ENCODE measurements around the gene RNF145.

RNF145 gene

GRCh38 chr5:159223469-159223868, 14.1 kb upstream of the RNF145 start:
- no peak for DNase-seq

- DNase-seq: no peak
Measured at GRCh38 chr5:159220206-159220605, 10.9 kb upstream of the RNF145 start.

GRCh38 chr5:159218595-159219023, 9.3 kb upstream of the RNF145 start:
- no peak for DNase-seq

- no peak for DNase-seq
Measured at GRCh38 chr5:159217236-159217635, 7.9 kb upstream of the RNF145 start.

DNA sequence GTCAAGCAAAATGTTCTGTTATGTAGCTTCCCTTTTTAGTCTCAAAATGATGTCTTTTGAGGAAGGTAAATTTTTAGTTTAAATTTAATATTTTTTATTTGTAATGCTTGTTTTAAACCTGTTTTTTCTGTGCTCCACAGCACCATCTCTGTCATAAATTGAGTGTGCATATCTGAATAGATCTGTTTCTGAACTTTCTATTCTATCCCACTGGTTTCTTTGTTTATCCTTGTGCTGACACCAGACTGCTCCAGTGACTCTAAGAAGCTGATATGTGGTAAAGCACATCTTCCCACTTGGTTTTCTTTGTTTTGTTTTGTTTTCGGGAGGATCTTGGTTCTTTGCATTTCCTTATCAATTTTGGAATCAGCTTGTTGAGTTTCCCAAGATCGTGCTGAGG, 7.1 kb upstream of the RNF145 start:
- no peak for DNase-seq

- no peak for DNase-seq
Measured at GRCh38 chr5:159215886-159216285, 6.5 kb upstream of the RNF145 start.

DNA sequence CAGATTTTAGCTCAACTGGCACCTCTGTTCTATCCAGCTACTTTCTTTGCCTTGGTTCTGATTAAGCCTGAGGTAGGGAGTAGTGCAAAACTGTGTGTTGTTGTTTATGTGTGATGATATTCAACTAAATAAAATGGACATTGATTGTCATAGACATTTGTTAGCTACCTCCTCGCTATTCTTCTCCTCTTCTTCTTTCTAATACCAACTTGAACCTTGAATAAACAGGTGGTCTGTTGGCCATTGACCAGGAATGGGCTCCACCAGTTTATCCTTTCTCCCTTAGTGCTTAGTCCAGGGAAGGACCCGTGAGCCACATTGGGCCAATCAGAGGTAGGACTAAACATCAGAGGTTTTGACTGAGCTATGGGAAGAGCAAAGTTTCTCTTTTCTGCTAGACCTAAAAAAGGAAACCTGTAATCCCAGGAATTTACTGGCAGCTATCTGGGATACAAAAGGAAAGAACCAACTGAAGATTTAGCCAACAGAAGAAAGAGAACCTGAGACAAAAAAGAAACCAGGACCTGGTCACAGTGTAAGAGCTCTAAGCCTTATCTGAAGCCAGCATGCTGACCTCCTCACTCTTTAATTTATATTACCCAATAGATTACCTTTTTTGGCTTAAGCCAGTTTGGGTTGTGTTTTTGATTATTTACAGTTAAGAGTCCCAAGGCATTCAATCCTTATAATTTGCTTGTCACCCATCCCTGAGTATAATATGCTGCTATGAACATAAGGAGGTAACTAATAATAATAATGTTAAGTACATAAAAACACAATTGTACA, 5.3 kb upstream of the RNF145 start:
- no peak for DNase-seq

DNA sequence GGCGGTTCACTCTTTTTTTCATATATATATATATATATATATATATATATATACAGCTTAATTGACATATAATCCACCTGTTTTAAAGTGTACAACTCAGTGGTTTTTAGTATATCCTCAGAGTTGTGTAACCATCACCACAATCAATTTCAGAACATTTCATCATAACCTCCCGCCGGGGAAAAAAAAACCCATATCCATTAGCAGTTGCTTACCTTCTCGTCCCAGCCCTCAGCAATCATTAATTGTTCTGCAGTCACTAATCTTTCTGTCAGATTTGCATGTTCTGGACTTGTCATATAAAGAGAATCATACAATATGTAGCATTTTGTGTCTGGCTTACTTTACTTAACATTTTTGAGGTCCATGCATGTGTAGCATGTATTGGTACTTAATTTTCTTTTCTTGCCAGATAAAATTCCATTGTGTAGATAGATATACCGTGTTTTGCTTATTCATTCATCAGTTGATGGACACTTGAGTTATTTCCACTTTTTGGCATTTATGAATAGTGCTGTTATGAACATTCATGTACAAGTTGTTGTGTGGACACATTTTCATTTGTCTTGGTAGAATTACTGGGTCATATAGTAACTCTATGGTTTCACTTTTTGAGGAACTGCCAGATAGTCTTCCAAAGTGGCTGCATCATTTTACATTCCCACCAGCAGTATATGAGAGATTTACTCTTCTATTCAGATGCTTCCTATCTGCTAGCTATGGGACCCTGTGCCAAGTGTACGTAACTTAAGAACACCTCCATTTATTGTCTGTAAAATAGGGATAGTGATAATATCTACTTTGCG, 3.5 kb upstream of the RNF145 start:
- no peak for DNase-seq

GRCh38 chr5:159211729-159212174, 2.4 kb upstream of the RNF145 start:
- DNase-seq: no peak

- DNase-seq: no peak
Measured at GRCh38 chr5:159210846-159211245, 1.5 kb upstream of the RNF145 start.

DNA sequence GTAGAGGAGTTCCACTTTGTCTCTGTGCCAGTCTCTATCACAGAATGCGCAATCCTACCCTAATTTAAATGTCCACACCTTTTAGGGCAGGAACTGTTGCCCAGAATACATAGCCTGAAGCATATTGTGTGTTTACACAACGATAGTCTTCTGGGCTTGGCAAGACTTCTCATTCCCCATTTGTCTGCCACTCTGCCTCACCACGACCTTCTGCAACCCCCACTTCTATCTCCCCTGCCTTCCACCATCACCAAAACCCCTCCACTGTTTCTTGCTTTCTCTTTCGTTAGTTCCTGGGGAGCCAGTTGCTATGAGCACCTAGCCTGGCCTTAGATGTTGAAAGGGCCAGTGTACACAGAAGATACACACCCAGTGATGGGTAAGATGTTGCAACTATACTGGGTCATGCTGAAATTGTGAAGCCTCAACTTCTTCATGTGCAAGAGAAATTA, 883 bp upstream of the RNF145 start:
- no peak for DNase-seq

GRCh38 chr5:159208514-159209437, 577 bp downstream of the RNF145 start:
- peak; percentile 80 for DNase-seq

DNA sequence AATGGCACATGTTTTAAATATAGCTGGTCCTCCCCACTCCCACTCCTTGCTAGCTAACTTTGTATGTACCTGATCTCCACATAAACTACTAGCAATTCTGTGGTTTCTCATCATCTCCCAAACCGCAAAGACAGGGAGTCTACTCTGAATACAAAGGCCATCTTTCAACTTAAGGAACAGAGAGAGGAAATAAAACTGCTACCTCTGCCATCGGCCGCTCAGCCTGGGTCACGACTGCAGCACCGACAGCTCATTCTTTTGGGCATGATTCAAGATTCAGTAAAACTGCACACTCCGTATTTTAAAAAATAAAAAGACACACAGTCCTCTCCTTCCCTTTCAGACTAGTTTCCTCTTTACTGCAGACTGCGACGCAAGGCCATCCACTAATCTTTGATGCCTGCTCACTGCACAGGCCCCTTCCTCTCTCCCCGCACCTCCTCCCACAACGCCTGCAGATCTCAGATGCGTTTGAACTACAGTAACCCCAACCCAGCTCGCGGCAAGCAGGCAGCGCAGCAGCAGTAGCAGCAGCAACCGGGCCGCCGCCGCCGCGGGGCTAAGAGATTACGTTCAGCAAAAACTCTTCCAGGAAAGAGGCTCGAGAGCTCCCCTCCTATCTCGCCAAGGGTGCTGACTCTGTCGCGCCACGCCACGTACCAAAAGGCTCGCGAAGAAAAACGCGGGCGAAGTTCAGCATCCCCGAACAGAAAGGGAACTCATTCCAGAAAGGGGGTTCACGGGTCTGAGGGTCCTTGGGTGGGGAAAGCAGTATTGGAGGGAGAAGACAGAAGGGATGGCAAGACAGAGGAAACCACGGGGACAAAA, 1.5 kb downstream of the RNF145 start:
- DNase-seq: peak; percentile 84

- no peak for DNase-seq
Measured at GRCh38 chr5:159207222-159207685, 2.1 kb downstream of the RNF145 start.

DNA sequence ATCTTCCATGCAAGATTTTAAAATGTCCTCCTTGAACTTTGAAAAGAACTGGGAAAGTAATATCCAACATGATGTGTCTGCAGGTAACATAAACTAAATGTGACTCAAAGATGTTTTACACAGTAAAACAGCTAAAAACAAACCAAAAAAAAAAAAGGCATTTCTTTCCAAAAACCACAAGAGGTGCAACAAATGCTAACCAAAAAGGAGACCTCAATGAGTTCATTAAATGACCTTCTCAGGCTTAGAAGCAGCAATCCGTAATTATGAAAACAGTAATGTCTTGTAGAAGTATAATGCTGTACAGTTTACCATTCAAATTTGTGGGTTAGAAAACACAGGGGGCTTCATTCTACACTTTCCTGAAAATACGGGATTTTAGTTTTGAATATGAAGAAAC, 2.5 kb downstream of the RNF145 start:
- no peak for DNase-seq

DNA sequence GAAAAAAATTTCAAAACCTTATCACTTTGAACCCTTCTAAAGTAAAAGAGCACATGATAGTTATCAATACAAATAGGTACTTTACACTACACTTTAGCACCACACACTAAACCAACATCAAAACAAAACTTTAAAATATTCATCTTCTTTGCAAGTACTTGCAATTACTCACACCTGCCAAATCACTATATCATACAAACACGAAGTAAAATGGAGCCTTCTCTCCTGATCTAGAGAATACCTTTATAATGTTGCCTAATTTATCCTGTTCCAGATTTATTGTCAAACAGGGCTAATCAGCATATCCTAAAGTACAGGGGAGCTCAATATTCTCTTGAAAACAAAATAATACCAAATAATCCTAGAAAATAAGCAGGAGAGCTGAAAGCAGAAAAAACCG, 3.0 kb downstream of the RNF145 start:
- DNase-seq: no peak

- DNase-seq: no peak
Measured at GRCh38 chr5:159203351-159203750, 6.0 kb downstream of the RNF145 start.

DNA sequence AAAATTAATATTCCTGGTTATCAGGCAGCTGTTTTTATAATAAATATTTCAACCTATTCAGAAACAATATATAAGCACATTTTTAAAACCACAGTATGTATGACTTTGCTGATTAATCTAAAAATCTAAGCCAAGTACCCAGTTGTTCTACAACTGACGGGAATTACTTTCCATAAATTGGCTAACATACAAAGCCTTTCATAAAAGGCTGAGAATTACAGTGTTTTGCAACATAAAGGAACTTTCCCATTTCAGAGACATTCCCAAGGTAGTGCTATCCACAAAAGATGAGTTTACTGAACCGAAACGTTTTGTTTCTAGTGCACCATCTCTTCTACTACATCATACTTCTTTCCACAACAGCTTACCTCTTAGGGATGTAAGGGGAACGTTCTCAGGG, 7.2 kb downstream of the RNF145 start:
- DNase-seq: no peak

DNA sequence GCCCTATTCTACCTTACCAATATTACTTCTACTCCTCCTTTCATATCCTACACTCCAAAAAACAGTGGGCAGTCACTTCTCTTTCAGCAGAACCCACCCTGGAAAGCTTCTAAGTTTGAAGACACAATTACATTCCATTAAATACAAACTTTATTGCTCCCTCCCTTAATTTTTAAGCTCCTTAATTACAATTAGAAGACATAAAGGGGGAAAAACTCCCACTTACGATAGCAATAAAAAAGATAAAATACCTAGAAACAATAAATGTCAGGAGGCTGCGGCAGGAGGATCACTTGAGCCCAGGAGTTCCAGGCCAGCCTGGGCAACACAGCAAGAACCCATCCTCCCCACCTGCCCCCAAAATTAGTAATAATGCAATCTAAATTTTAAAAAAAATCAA, 9.6 kb downstream of the RNF145 start:
- no peak for DNase-seq

DNA sequence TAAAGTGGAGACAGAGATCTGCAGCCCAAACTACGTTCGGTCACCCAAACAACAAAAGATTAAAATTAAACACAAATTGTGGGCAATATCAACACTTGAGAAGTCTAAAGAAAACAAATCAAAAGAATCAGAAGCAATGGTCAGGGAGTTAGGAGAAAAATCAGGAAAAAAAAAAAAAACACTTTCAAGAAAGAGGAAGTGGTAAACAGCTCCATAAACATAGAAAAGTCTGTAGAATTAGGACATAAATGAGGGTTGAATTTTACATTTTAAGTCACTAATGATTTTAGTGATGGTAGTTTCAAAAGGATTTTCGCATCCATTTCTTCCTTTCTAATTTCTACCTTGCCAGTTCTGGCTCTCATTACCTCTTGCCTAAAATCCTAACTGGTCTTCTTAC, 10.1 kb downstream of the RNF145 start:
- no peak for DNase-seq
